Stomach (tissue), 4 donors: Measurements from ENCODE around the gene SMIM29.

ENCODE experiments used
- POLR2A ChIP-seq, 4 donors: fragments of 450-650 bp; IDR thresholded peaks; one replicate each; pipeline ENCODE4 v1.6.1; 2016; ENCODE audit warnings: antibody characterized with exemption in 4 of 4, control low read depth in 2 of 4, mild to moderate bottlenecking in 1 of 4, moderate library complexity in 1 of 4
- POLR2AphosphoS5 ChIP-seq, 3 donors: sonication (generic); formaldehyde crosslinking; IDR thresholded peaks; one replicate each; pipeline ENCODE4 v1.6.1; 2016; ENCODE audit warnings: antibody characterized with exemption in 3 of 3
- TF ChIP-seq, protein P1 (sequence below), 7 experiments: fragments of 450-650 bp in 4 of 7; fragments of 200-600 bp in 3 of 7; sonication (generic) in 3 of 7; IDR thresholded peaks; one replicate each; pipeline ENCODE4 v1.5.1; 2016 to 2019; ENCODE audit warnings: antibody characterized with exemption in 7 of 7, control low read depth in 2 of 7, mild to moderate bottlenecking in 1 of 7

DNA sequence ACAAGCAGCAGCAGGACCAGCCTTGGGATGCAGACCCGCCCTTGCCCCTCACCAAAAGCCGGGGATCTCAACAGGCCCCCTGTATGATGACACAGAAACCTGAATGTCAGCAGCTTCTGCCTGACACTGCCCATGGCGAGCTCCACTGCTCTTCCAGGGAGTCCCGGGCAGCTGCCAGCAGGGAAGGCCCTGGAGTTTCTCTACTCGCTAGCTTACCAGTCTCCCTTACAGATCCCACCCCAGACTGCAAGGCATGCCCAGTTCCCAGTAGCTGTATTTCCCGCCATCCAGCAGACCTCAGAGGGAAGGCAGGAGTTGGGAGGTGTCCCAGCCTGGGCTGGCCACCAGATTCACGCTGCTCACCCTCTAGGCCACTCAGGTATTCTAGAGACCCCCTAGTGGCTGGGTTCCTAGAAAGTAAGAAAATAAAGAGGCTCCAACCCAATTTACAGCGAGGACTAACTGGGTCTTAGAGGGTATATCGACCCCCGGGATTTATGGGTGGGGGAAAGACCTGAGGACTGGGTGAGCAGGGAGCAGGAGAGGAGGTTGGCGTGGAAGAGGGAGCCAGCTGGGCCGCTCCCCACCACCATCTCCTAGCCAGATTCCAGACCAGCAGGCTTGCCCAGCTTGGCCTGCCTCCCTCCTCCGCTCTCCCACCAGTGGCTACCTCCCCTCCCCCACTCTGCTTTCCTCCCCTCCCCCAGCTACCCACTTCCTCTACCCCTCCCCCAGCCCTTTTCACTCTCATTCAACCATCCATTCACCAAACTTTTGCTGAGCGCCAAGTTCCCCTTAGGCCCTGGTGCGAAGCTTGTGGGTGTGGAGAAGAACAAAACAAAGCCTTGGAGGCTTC lies 21.8 kb downstream of the SMIM29 start:
- TF ChIP-seq, protein P1, sequence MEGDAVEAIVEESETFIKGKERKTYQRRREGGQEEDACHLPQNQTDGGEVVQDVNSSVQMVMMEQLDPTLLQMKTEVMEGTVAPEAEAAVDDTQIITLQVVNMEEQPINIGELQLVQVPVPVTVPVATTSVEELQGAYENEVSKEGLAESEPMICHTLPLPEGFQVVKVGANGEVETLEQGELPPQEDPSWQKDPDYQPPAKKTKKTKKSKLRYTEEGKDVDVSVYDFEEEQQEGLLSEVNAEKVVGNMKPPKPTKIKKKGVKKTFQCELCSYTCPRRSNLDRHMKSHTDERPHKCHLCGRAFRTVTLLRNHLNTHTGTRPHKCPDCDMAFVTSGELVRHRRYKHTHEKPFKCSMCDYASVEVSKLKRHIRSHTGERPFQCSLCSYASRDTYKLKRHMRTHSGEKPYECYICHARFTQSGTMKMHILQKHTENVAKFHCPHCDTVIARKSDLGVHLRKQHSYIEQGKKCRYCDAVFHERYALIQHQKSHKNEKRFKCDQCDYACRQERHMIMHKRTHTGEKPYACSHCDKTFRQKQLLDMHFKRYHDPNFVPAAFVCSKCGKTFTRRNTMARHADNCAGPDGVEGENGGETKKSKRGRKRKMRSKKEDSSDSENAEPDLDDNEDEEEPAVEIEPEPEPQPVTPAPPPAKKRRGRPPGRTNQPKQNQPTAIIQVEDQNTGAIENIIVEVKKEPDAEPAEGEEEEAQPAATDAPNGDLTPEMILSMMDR (IDR thresholded peaks at IDR 0.05): no peak
- TF ChIP-seq POLR2AphosphoS5 (IDR thresholded peaks at IDR 0.05) (no peak), POLR2A (IDR thresholded peaks at IDR 0.05) (no peak)
